IPS-18a (cell line): ENCODE results near the gene ARHGAP26.

ENCODE experiments used
- H3K27ac ChIP-seq: one replicate; pipeline ENCODE4 v1.5.1; 2013; ENCODE audit warnings: low read length
- H3K27me3 ChIP-seq: one replicate; pipeline ENCODE4 v1.6.1; 2013; ENCODE audit warnings: mild to moderate bottlenecking, low read length; ENCODE audit not compliant: control insufficient read depth, insufficient read depth
- H3K36me3 ChIP-seq: one replicate; pipeline ENCODE4 v1.6.1; 2013; ENCODE audit warnings: low read depth, low read length; ENCODE audit not compliant: control insufficient read depth
- H3K4me1 ChIP-seq: one replicate; pipeline ENCODE4 v1.6.1; 2013; ENCODE audit warnings: low read depth, low read length; ENCODE audit not compliant: control insufficient read depth
- H3K4me3 ChIP-seq: one replicate; pipeline ENCODE4 v1.5.1; 2013; ENCODE audit warnings: low read length
- H3K9ac ChIP-seq: one replicate; pipeline ENCODE4 v1.6.1; 2013; ENCODE audit warnings: mild to moderate bottlenecking, low read length, moderate library complexity
- H3K9me3 ChIP-seq: one replicate; pipeline ENCODE4 v1.6.1; 2013; ENCODE audit warnings: low read depth, low read length; ENCODE audit not compliant: control insufficient read depth

Gene ARHGAP26

DNA sequence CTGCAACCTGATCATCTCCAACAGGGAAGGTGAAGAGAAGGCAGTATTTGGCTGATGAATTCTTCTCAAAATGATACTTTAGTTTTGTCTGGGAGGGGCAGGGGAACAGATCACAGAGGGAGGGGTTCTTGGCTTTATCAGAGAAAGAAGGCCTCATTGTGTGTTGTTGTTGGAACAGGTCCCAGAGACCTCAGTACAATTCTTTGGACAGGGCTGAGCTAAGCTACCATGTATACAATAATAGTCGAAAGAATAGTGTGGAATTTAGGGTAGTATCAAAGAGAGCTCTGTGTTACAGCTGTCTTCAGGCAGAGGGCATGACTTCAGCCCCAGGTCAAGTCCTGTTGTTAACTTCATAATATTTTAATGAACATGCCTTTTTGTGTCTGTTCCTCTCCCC lies 39.9 kb downstream of the ARHGAP26 start:
- H3K9ac ChIP-seq: no peak overlapping the region
- no peaks in the 10 kb centered on the region for H3K27me3 ChIP-seq
- H3K27ac ChIP-seq: no peak overlapping the region
- no peak overlapping the region for H3K4me3 ChIP-seq
- no peaks in the 10 kb centered on the region for H3K36me3 ChIP-seq
- H3K9me3 ChIP-seq: no peaks in the 10 kb centered on the region
- H3K4me1 ChIP-seq: peaks cover 18% of the 10 kb centered on the region

- Histone ChIP-seq H3K27ac (no peak overlapping the region), H3K9ac (no peak overlapping the region), H3K9me3 (no peaks in the 10 kb centered on the region), H3K4me1 (peaks cover 18% of the 10 kb centered on the region), H3K4me3 (no peak overlapping the region), H3K36me3 (no peaks in the 10 kb centered on the region), H3K27me3 (no peaks in the 10 kb centered on the region)
Measured at GRCh38 chr5:142810743-142811290, 40.6 kb downstream of the ARHGAP26 start.

DNA sequence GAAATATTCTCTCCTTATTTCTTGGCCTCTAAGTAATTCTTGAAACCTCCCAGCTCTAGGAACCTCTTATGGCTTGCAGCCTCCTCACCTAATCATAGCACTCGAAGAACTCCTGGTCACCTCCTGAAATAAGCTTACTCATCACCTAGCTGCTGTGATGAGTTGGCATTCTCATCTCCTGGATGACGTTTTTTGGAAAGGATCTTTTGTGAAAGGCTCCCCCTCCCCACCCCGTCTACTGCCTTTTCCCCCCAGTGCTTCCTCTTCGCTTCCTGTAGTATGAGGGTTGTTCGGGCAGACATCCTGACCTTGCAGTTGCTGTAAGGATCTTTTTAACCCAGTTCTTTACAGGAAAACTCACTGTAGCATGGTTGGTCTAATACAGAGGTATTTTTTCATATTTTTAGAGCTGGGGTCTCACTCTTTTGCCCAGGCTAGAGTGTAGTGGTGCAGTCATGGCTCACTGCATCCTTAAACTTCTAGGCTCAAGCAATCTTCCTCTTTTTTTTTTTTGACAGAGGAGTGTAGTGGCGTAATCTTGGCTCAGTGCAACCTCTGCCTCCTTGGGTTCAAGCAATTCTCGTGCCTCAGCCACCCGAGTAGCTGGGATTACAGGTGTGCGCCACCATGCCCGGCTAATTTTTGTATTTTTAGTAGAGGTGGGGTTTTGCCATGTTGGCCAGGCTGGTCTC lies 41.8 kb downstream of the ARHGAP26 start:
- Histone ChIP-seq H3K27me3 (no peaks in the 10 kb centered on the region), H3K9ac (no peak overlapping the region)

GRCh38 chr5:142813220-142813619 lies 43.0 kb downstream of the ARHGAP26 start:
- no peaks in the 10 kb centered on the region for H3K36me3 ChIP-seq
- no peak overlapping the region for H3K9ac ChIP-seq
- peaks cover 7% of the 10 kb centered on the region for H3K4me1 ChIP-seq
- no peaks in the 10 kb centered on the region for H3K9me3 ChIP-seq
- H3K27me3 ChIP-seq: no peaks in the 10 kb centered on the region
- H3K27ac ChIP-seq: no peak overlapping the region
- H3K4me3 ChIP-seq: no peak overlapping the region

More for the DNA sequence above, 41.8 kb downstream of the ARHGAP26 start:
- H3K36me3 ChIP-seq: no peaks in the 10 kb centered on the region
- H3K27ac ChIP-seq: no peak overlapping the region
- H3K4me3 ChIP-seq: no peak overlapping the region
- H3K4me1 ChIP-seq: peaks cover 11% of the 10 kb centered on the region
- no peaks in the 10 kb centered on the region for H3K9me3 ChIP-seq

- no peak overlapping the region for H3K27ac ChIP-seq
- H3K4me1 ChIP-seq: peaks cover 11% of the 10 kb centered on the region
- H3K27me3 ChIP-seq: no peaks in the 10 kb centered on the region
- no peak overlapping the region for H3K9ac ChIP-seq
- H3K36me3 ChIP-seq: no peaks in the 10 kb centered on the region
- H3K9me3 ChIP-seq: no peaks in the 10 kb centered on the region
- no peak overlapping the region for H3K4me3 ChIP-seq
Measured at GRCh38 chr5:142814122-142814521, 43.9 kb downstream of the ARHGAP26 start.

DNA sequence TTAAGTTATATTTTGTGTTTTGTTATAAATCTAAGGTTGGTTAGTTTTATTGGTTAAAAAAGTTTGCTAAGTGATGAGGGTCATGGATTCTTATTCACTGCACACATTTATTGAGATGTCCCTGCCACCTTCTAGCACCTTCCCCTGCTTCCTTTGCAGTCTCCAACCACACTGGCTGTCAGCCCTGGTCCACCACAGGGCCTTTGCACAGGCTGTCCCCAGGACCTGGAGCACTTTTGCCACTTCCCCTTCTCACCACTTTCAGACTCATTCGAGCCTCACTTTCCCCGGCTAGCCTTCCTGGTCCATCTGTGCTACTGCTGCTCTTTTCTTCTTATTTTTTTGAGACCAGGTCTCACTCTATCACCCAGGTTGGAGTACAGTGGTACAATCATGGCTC lies 45.3 kb downstream of the ARHGAP26 start:
- H3K27me3 ChIP-seq: no peaks in the 10 kb centered on the region
- no peaks in the 10 kb centered on the region for H3K9me3 ChIP-seq
- H3K4me3 ChIP-seq: no peak overlapping the region
- no peaks in the 10 kb centered on the region for H3K36me3 ChIP-seq
- H3K9ac ChIP-seq: no peak overlapping the region
- H3K27ac ChIP-seq: no peak overlapping the region
- peaks cover 11% of the 10 kb centered on the region for H3K4me1 ChIP-seq

- H3K36me3 ChIP-seq: no peaks in the 10 kb centered on the region
- H3K9me3 ChIP-seq: no peaks in the 10 kb centered on the region
- H3K27ac ChIP-seq: no peak overlapping the region
- H3K4me1 ChIP-seq: peaks cover 4% of the 10 kb centered on the region
- H3K27me3 ChIP-seq: no peaks in the 10 kb centered on the region
- no peak overlapping the region for H3K9ac ChIP-seq
- no peak overlapping the region for H3K4me3 ChIP-seq
Measured at GRCh38 chr5:142816531-142817430, 46.6 kb downstream of the ARHGAP26 start.

- no peak overlapping the region for H3K4me3 ChIP-seq
- no peak overlapping the region for H3K27ac ChIP-seq
- peaks cover 4% of the 10 kb centered on the region for H3K4me1 ChIP-seq
- no peaks in the 10 kb centered on the region for H3K27me3 ChIP-seq
- H3K9me3 ChIP-seq: no peaks in the 10 kb centered on the region
- H3K36me3 ChIP-seq: no peaks in the 10 kb centered on the region
- no peak overlapping the region for H3K9ac ChIP-seq
Measured at GRCh38 chr5:142817949-142818431, 47.8 kb downstream of the ARHGAP26 start.

- Histone ChIP-seq H3K9me3 (no peaks in the 10 kb centered on the region), H3K9ac (no peak overlapping the region), H3K36me3 (no peaks in the 10 kb centered on the region), H3K27me3 (no peaks in the 10 kb centered on the region), H3K27ac (no peak overlapping the region), H3K4me3 (no peak overlapping the region), H3K4me1 (peaks cover 4% of the 10 kb centered on the region)
Measured at GRCh38 chr5:142819292-142819691, 49.1 kb downstream of the ARHGAP26 start.

GRCh38 chr5:142819825-142820224 lies 49.6 kb downstream of the ARHGAP26 start:
- Histone ChIP-seq H3K9ac (no peak overlapping the region), H3K27me3 (no peaks in the 10 kb centered on the region), H3K4me1 (peaks cover 5% of the 10 kb centered on the region), H3K9me3 (no peaks in the 10 kb centered on the region), H3K4me3 (no peak overlapping the region), H3K27ac (no peak overlapping the region), H3K36me3 (no peaks in the 10 kb centered on the region)

DNA sequence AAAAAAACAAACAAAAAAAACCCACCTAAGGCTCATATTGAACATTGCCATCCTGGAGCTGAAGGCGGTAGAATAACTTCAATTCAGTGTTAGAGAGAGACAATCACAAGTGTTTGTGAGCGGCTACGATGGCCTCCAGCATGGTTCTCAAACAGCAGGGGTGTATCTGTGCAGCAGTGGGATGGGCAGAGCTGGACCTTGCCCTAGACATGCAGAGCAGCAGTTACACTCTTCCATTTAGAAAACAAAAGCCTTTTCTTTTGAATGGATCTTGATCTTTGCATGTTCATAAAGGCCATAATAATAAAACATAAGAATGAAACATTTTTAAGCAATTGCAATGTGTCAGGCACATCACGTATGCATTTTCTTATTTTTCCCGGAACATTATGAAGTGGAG lies 50.3 kb downstream of the ARHGAP26 start:
- H3K27ac ChIP-seq: no peak overlapping the region
- H3K36me3 ChIP-seq: no peaks in the 10 kb centered on the region
- H3K9ac ChIP-seq: no peak overlapping the region
- H3K4me1 ChIP-seq: peaks cover 11% of the 10 kb centered on the region
- H3K4me3 ChIP-seq: no peak overlapping the region
- no peaks in the 10 kb centered on the region for H3K27me3 ChIP-seq
- no peaks in the 10 kb centered on the region for H3K9me3 ChIP-seq
